Lower leg skin (tissue), 4 donors: Measurements from ENCODE around the gene HNRNPH2. TPM values are rescaled to one million over a fixed set of nuclear protein-coding genes. Genes with fewer than 3 reads are reported as not detected.

Source experiments
- DNase-seq, 2 donors: peaks; one replicate each; pipeline ENCODE4 v3.0.0-alpha.2; 2019; ENCODE audit warnings: low spot score in 2 of 2
- H3K4me3 ChIP-seq: fragments of 200-600 bp; sonication (generic); 2 replicates; pipeline ENCODE4 v1.5.1; 2017; ENCODE audit warnings: mild to moderate bottlenecking, low read depth; ENCODE audit not compliant: poor library complexity, severe bottlenecking
- CTCF ChIP-seq, 3 donors: fragments of 450-650 bp; IDR thresholded peaks; one replicate each; pipeline ENCODE4 v1.5.1; 2016; ENCODE audit warnings: antibody characterized with exemption in 3 of 3, mild to moderate bottlenecking in 3 of 3, moderate library complexity in 2 of 3
- POLR2A ChIP-seq, 2 donors: fragments of 450-650 bp; IDR thresholded peaks; one replicate each; pipeline ENCODE4 v1.6.1; 2016 to 2017; ENCODE audit warnings: antibody characterized with exemption in 2 of 2, mild to moderate bottlenecking in 1 of 2, moderate library complexity in 1 of 2
- WGBS, 2 donors: methylation state at CpG; one replicate each; pipeline ENCODE4 v1.1.5; 2018; 5-methylcytosine and 5-hydroxymethylcytosine counted together
- intact Hi-C: fragments of 100-400 bp; cut with DNase I; formaldehyde crosslinking; loops from one replicate; pipeline ENCODE4 v1.15.0; 2023; ENCODE audit warnings: low total_unique reads
- total RNA-seq, 4 donors: library from RNA; depleted of rRNA; stranded (reverse); fragments of >200 nt; gene quantifications; one replicate each; pipeline ENCODE4 v1.1.0, GENCODE V29; 2016

Gene HNRNPH2
- total RNA-seq, 4 donors from 2014 or later: 43.5 to 54.7 (median 53.7) TPM

GRCh38 chrX:101399825-101400224, 8.2 kb upstream of the HNRNPH2 start:
- intact Hi-C loops: no loop called here
- no peak for DNase-seq
- H3K4me3 ChIP-seq: no peak overlapping the region
- WGBS, 2 donors: 80 to 91% methylated on average over 4 of the region's 4 CpGs
- TF ChIP-seq CTCF (IDR thresholded peaks at IDR 0.05) (no peak), POLR2A (IDR thresholded peaks at IDR 0.05) (no peak)

- peak overlapping the region; percentile 42 for H3K4me3 ChIP-seq
- whole genome bisulfite sequencing, 2 donors: 0 to 19% methylated on average over 15 of the region's 15 CpGs
- TF ChIP-seq POLR2A (IDR thresholded peaks at IDR 0.05) (no peak), CTCF (IDR thresholded peaks at IDR 0.05) (no peak)
- intact Hi-C loops: no loop called here
- no peak for DNase-seq
These were observed 765 bp upstream of the HNRNPH2 start for GRCh38 chrX:101407167-101407747.

GRCh38 chrX:101408532-101408841, 465 bp downstream of the HNRNPH2 start:
- intact Hi-C loops: no loop called here
- peak overlapping the region; percentile 32 for H3K4me3 ChIP-seq
- DNase-seq: no peak
- no peak for TF ChIP-seq CTCF (IDR thresholded peaks at IDR 0.05)
- no peak for TF ChIP-seq POLR2A (IDR thresholded peaks at IDR 0.05)
- WGBS, 2 donors: 0 to 24% methylated on average over 7 to 8 of the region's 8 CpGs

GRCh38 chrX:101409043-101409442, 1.0 kb downstream of the HNRNPH2 start:
- no peak for DNase-seq
- no peak for TF ChIP-seq POLR2A (IDR thresholded peaks at IDR 0.05)
- TF ChIP-seq CTCF (IDR thresholded peaks at IDR 0.05): no peak
- 1 to 29% methylated on average over 6 of the region's 6 CpGs for WGBS, 2 donors
- no peak overlapping the region for H3K4me3 ChIP-seq
- intact Hi-C loops: no loop called here

GRCh38 chrX:101410461-101410860, 2.4 kb downstream of the HNRNPH2 start:
- H3K4me3 ChIP-seq: no peak overlapping the region
- TF ChIP-seq POLR2A (IDR thresholded peaks at IDR 0.05): no peak
- no peak for TF ChIP-seq CTCF (IDR thresholded peaks at IDR 0.05)
- intact Hi-C loops: no loop called here
- 26 to 32% methylated on average over 7 of the region's 7 CpGs for WGBS, 2 donors
- DNase-seq: no peak

GRCh38 chrX:101411984-101412383, 4.0 kb downstream of the HNRNPH2 start:
- no peak for TF ChIP-seq CTCF (IDR thresholded peaks at IDR 0.05)
- TF ChIP-seq POLR2A (IDR thresholded peaks at IDR 0.05): no peak
- intact Hi-C loops: no loop called here
- WGBS, 2 donors: 76 to 83% methylated on average over 10 of the region's 10 CpGs
- no peak overlapping the region for H3K4me3 ChIP-seq
- no peak for DNase-seq
